ENCODE measurements around the gene VIL1. TPM values are rescaled to one million over a fixed set of nuclear protein-coding genes. Genes with fewer than 3 reads are reported as not detected.

The VIL1 gene
- polyA plus RNA-seq, 1 donor (not counting 4 experiments of a cell fraction or from before 2014, with no cell fraction given): not detected

DNA sequence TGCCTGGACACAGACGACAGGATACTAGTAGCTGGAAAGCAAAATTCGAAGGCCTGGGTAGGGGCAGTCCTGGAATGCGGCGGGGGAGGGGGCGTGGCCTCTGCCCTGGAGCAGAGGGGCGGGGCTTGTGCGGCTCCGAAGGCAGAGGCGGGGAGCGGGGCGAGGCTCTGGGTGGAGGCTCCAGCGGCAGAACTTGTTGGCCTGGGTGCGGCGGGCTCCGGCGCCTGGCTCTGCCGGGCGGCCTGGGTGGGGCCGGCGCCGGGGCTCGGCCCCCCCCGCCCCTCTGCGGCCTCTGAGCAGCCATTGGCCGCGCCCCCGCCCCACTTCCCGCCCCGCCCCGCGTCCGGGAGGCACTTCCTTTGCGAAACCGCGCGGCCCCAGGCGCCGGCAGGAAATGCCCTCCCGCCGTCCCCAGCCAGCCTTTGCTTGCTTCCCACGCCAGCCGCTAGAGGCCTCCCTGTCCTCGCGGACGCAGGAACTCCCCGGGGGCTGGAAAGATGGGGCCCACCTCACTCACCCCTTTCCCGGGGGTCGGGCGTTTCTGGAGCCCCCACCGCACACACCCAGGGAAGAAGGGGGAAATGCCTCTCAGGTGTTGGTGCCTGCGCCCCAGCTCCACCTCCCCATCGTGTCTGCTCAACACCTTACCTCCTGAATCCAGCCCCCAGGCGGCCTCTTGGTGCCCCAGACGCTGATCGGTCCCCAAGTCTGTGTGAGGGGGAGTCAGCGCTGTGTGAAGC is 12.5 kb upstream of the VIL1 start:
- no peak overlapping the region for H2AFZ ChIP-seq (ENCODE audit: control insufficient read depth, low read length)
- TF ChIP-seq, protein P1, sequence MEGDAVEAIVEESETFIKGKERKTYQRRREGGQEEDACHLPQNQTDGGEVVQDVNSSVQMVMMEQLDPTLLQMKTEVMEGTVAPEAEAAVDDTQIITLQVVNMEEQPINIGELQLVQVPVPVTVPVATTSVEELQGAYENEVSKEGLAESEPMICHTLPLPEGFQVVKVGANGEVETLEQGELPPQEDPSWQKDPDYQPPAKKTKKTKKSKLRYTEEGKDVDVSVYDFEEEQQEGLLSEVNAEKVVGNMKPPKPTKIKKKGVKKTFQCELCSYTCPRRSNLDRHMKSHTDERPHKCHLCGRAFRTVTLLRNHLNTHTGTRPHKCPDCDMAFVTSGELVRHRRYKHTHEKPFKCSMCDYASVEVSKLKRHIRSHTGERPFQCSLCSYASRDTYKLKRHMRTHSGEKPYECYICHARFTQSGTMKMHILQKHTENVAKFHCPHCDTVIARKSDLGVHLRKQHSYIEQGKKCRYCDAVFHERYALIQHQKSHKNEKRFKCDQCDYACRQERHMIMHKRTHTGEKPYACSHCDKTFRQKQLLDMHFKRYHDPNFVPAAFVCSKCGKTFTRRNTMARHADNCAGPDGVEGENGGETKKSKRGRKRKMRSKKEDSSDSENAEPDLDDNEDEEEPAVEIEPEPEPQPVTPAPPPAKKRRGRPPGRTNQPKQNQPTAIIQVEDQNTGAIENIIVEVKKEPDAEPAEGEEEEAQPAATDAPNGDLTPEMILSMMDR (optimal IDR thresholded peaks at IDR 0.05 in 1 of 3, IDR thresholded peaks at IDR 0.05 in 1 of 3, conservative IDR thresholded peaks at IDR 0.05 in 1 of 3; ENCODE audit: extremely low read depth in 1 of 3, insufficient read depth in 2 of 3, low read length in 3 of 3): peak in 2 of 3 experiments; percentile 60 to 86
- no peak for TF ChIP-seq EZH2 (IDR thresholded peaks at IDR 0.05; ENCODE audit: low read length)
- dilution Hi-C loops (cut with MboI; ENCODE audit: extremely low pct_ligation_motif_present, low sequenced_read_pairs): no loop called here
- H3K9me3 ChIP-seq (ENCODE audit: control insufficient read depth, low read depth, low read length): no peaks in the 10 kb centered on the region
- no peak for DNase-seq (ENCODE audit: low read depth, low spot score)
- peak overlapping the region; percentile 58 for H3K9ac ChIP-seq (ENCODE audit: control insufficient read depth, extremely low read depth, insufficient read depth, low read length)
- peak overlapping the region; percentile 4 to 59 (median 18) for H3K4me3 ChIP-seq (ENCODE audit: control insufficient read depth in 2 of 3, extremely low read depth in 1 of 3, insufficient read depth in 2 of 3, low read depth in 1 of 3, low read length in 3 of 3)
- peaks cover 12% of the 10 kb centered on the region in 2 experiments for H3K36me3 ChIP-seq (ENCODE audit: control insufficient read depth in 2 of 2, extremely low read depth in 1 of 2, insufficient read depth in 2 of 2, low read length in 2 of 2)
- H3K79me2 ChIP-seq (ENCODE audit: control insufficient read depth, insufficient read depth, low read length): peaks cover 10% of the 10 kb centered on the region
- H3K4me2 ChIP-seq (ENCODE audit: control insufficient read depth, extremely low read depth, insufficient read depth, low read depth, low read length): peak overlapping the region; percentile 80
- H3K27ac ChIP-seq (ENCODE audit: control insufficient read depth, insufficient read depth, low read length): peak overlapping the region; percentile 39
- FAIRE-seq: peak; percentile 39
- H3K27me3 ChIP-seq (ENCODE audit: control insufficient read depth, extremely low read depth, insufficient read depth, low read length): no peaks in the 10 kb centered on the region
- H4K20me1 ChIP-seq (ENCODE audit: control insufficient read depth, extremely low read depth, insufficient read depth, low read length): no peaks in the 10 kb centered on the region
- no peaks in the 10 kb centered on the region for H3K9me1 ChIP-seq (ENCODE audit: control insufficient read depth, extremely low read depth, insufficient read depth, low read length)
- H3K4me1 ChIP-seq (ENCODE audit: control insufficient read depth, extremely low read depth, insufficient read depth, low read length): peaks cover 23% of the 10 kb centered on the region

DNA sequence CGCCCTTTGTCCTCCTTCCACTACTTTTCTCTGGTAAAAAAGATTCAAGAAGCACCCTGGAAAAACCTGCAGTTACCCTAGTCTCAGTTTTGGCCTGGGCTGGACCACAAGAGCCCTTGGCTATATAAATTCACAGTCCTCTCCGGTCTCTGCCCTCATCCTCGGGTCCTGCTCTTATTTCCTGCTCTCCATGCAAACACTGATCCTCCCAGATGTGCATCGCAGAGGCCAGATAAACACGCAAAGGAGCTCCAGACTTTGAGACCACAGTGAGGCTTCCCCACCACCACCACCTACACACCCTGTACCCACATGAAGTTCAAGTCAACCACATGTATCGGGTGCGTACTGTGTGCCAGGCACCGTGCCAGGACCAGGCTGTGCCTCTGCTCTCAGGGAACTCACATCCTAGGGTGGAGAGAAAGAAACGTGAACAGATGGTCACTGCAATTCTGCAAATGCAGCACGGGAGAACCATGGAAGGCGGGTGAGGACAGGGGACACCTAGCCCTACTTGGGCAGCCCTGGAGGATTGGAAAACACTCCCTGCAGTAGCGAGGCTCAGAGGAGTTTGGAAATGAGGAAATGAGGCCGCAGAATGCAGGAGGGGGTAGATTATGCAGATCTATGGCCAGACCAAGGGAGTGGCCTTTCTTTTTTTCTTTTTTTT is 11.8 kb upstream of the VIL1 start:
- Histone ChIP-seq H3K27ac (ENCODE audit: control insufficient read depth, insufficient read depth, low read length) (peak overlapping the region; percentile 8), H3K79me2 (ENCODE audit: control insufficient read depth, insufficient read depth, low read length) (peaks cover 4% of the 10 kb centered on the region), H3K9ac (ENCODE audit: control insufficient read depth, extremely low read depth, insufficient read depth, low read length) (peak overlapping the region; percentile 58), H3K4me1 (ENCODE audit: control insufficient read depth, extremely low read depth, insufficient read depth, low read length) (peaks cover 20% of the 10 kb centered on the region), H4K20me1 (ENCODE audit: control insufficient read depth, extremely low read depth, insufficient read depth, low read length) (no peaks in the 10 kb centered on the region), H2AFZ (ENCODE audit: control insufficient read depth, low read length) (peak overlapping the region; percentile 53), H3K9me3 (ENCODE audit: control insufficient read depth, low read depth, low read length) (no peaks in the 10 kb centered on the region), H3K4me3 (ENCODE audit: control insufficient read depth in 2 of 3, extremely low read depth in 1 of 3, insufficient read depth in 2 of 3, low read depth in 1 of 3, low read length in 3 of 3) (peak overlapping the region; percentile 4 to 59 (median 18)), H3K4me2 (ENCODE audit: control insufficient read depth, extremely low read depth, insufficient read depth, low read depth, low read length) (peak overlapping the region; percentile 37), H3K9me1 (ENCODE audit: control insufficient read depth, extremely low read depth, insufficient read depth, low read length) (no peaks in the 10 kb centered on the region), H3K36me3 (ENCODE audit: control insufficient read depth in 2 of 2, extremely low read depth in 1 of 2, insufficient read depth in 2 of 2, low read length in 2 of 2) (peaks cover 12% of the 10 kb centered on the region in 2 experiments), H3K27me3 (ENCODE audit: control insufficient read depth, extremely low read depth, insufficient read depth, low read length) (no peaks in the 10 kb centered on the region)
- dilution Hi-C loops (cut with MboI; ENCODE audit: extremely low pct_ligation_motif_present, low sequenced_read_pairs): no loop called here
- TF ChIP-seq, protein P1 (optimal IDR thresholded peaks at IDR 0.05 in 1 of 3, IDR thresholded peaks at IDR 0.05 in 1 of 3, conservative IDR thresholded peaks at IDR 0.05 in 1 of 3; ENCODE audit: extremely low read depth in 1 of 3, insufficient read depth in 2 of 3, low read length in 3 of 3): no peak
- no peak for TF ChIP-seq EZH2 (IDR thresholded peaks at IDR 0.05; ENCODE audit: low read length)
- FAIRE-seq (peak; percentile 86), DNase-seq (ENCODE audit: low read depth, low spot score) (no peak)
